GM21515 (cell line): ENCODE measurements around the gene KCNH1.

Experiments used
- ATAC-seq: cut with Tn5 transposase; IDR thresholded peaks from one replicate; pipeline ENCODE4 v1.9.1; 2021; ENCODE audit not compliant: unreplicated experiment

Gene KCNH1

DNA sequence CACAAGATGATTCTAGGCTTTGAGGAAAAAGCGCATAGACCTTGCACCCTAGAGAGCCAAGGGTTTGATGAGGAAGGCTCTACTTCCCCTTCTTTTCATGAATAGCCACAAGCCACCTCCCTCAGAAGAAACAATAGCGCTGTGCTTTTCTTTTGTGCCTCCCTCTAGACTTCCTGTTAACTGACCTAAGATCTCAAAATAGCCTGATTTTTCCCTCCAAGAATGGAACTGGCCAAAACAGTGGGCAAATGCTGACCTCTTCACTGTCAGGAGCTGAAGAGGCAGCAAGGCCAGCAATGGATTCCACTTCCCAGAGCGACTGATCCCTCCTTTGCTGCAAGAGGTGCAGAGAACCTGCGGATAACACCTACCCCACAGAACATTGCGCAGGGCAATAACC, 362.8 kb downstream of the KCNH1 start:
- ATAC-seq: no peak

GRCh38 chr1:210770396-210770984, 363.5 kb downstream of the KCNH1 start:
- ATAC-seq: no peak

- ATAC-seq: no peak
Measured at GRCh38 chr1:210769473-210769872, 364.5 kb downstream of the KCNH1 start.

DNA sequence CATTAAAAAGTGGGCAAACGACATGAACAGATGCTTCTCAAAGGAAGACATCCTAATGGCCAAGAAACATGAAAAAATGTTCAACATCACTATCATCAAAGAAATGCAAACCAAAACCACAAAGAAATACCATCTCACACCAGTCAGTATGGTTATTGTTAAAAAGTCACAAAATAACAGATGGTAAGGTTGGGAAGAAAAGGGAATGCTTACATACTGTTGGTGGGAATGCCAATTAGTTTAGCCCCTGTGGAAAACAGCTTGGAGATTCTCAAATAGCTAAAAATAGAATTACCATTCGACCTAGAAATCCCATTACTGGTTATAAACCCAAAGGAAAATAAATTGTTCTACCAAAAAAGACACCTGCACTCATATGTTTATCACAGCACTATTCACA, 369.4 kb downstream of the KCNH1 start:
- no peak for ATAC-seq

GRCh38 chr1:210758761-210759160, 375.2 kb downstream of the KCNH1 start:
- no peak for ATAC-seq

DNA sequence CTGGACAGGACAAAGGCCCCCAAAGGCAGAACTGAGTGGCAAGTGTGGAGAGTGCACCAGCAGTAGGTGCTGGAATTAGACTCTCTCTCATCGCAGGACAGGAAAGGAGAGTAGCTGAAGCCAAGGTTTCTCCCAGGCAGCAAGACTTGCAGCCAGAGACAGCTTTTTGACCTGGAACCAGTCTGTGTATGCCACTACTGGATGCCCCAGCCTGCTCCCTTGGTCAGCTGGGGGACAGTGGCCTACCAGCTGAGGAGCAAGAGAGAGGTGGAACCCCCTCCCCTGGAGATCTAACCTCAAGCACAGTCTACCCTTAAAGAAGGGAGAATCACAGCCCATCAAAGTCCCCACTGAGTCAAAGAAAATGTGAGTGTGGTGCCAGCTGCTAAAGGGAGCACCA, 375.7 kb downstream of the KCNH1 start:
- no peak for ATAC-seq

DNA sequence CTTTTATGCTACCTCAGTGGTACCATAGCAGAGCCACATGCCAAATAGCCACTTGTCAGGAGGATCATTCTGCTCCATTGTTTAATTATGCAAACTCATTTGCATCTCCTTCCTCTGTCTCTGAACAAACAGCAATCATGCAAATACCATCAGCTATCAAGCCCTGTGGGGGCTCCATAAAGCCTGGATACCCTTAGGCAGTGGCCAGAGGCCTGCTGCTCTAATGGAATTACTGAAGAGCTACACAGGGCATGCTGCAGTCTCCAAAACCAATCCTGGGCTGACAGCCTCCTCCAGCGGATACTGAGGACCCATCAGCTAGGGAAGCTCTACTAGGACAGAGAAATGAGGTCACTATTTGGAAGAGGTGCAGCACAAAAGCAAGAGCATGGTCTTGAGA, 376.3 kb downstream of the KCNH1 start:
- no peak for ATAC-seq

- no peak for ATAC-seq
Measured at GRCh38 chr1:210755991-210756659, 377.8 kb downstream of the KCNH1 start.

DNA sequence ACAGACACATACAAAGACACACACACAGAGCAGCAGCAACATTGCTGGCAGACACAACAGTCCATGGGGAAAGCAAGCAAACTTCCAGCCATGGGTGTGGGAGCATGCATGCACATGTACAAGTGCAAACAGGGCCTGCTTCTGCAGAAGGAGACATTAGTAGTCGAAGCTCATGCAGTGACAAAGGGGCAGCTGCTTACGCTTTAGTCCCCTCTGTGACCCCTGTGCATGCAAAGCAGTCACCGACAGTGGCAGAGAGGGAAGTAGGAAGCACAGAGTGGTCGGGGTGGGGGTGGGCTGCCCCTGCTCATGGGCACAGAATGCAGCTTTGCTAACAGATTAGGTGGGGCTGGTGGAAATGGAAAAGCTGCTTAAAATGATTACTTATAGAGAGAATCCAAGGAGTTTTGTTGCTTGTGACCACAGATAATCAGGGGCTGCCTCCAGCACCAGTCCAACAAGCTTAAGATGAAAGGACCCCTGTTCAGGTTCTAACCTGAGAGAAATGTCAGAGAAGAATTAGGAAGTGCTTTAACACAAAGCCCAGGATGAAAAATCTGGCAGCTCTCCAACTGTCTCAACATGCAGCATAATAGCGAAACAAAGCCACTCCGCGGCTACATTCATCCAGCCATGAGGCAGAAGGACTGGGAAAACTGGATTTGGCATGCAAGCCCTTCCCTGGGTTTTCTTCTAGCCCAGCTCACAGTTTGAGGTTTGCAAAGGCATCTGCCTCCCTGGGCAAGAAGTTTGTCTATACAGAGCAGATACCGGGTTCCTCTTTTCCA, 378.9 kb downstream of the KCNH1 start:
- ATAC-seq: no peak

- ATAC-seq: no peak
Measured at GRCh38 chr1:210751911-210752310, 382.0 kb downstream of the KCNH1 start.

GRCh38 chr1:210750468-210750867, 383.5 kb downstream of the KCNH1 start:
- no peak for ATAC-seq

DNA sequence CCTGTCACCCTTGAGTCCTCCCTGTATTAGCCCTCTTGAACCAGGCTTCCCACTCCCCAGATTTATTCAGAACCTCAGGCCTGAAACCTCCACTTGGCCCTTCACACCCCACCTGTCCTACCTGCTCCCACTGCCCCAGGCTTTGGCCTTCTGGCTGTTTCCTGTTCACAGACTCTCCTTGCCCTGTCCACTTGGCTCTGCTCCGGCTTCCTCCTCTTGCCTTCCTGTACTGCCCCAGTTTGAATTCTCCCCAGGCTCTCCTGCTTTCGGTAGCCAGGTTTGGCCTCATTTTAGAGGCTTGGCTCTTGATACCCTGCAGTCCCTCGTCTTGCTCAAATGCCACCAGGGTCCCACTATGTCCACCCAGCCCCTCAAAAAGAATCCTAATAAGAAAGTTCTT, 385.2 kb downstream of the KCNH1 start:
- ATAC-seq: no peak

DNA sequence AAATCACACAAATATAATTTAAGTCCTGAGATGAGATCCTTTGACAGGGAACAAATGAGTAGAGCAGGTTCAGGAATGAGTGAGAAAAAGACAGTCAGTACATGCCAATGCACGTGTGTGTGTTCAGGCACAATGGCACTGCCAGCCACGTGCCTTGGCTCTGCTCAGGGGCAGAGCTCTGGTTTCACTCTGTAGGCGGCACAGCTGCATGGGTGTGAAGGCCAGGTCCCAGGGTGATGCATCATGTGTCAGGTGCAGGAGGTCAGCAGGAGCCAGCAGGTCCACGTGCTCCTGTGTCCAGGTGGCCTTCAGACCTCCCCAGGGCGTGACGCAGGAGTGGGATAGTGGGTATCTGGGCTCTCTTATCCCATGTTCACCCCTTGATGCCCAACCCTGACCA, 386.1 kb downstream of the KCNH1 start:
- no peak for ATAC-seq

GRCh38 chr1:210747112-210747511, 386.8 kb downstream of the KCNH1 start:
- no peak for ATAC-seq

DNA sequence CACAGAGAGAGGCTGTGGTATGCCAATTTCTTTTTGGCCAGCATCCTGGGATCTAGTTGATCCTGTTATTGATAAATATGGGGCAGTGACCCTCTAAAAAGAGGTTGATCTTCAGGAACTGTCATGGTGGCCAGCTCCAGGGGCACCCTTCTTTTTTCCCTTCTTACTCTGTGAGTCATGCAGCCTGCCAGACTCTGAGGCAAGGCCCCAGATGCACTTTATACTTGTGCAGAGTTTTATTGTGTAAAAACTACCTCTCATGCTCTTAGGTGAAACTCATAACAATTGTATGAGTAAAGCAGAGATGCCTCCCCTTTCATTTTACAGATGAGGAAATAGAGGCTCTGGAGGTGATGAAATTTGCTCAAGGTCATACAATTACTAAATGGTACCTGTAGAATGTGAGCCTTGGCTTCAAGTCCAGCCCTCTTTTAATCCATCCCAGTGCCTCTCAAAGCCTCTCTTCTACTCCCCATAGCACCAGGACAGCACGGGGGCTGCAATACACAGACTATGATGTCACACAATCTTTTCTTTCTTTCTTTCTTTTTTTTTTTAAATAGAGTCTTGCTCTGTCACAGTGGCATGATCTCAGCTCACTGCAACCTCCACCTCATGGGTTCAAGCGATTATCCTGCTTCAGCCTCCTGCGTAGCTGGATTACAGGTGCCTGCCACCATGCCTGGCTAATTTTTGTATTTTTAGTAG, 387.8 kb downstream of the KCNH1 start:
- no peak for ATAC-seq

- no peak for ATAC-seq
Measured at GRCh38 chr1:210743038-210743437, 390.9 kb downstream of the KCNH1 start.

- no peak for ATAC-seq
Measured at GRCh38 chr1:210741564-210741963, 392.4 kb downstream of the KCNH1 start.

- no peak for ATAC-seq
Measured at GRCh38 chr1:210739627-210740026, 394.3 kb downstream of the KCNH1 start.

- no peak for ATAC-seq
Measured at GRCh38 chr1:210738256-210738655, 395.7 kb downstream of the KCNH1 start.

GRCh38 chr1:210736713-210737112, 397.2 kb downstream of the KCNH1 start:
- no peak for ATAC-seq

DNA sequence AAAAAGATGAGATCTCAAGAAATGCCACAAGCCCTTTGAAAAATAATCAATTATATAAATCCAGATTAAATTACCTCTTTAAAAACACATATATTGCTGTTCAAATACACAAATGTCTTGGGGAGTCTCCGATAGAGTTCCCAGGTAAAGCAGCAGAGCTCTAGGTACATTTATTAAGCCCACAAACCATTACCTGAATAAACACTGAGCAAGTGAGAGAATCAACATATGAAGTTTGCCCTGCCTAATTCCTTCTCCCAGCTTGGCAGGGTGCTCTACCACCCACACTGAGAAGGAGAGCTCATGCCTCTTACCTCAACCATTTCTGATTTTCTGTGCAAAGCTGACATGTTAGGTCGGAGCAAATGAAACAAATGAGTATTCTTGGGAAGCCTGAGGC, 402.4 kb downstream of the KCNH1 start:
- no peak for ATAC-seq

DNA sequence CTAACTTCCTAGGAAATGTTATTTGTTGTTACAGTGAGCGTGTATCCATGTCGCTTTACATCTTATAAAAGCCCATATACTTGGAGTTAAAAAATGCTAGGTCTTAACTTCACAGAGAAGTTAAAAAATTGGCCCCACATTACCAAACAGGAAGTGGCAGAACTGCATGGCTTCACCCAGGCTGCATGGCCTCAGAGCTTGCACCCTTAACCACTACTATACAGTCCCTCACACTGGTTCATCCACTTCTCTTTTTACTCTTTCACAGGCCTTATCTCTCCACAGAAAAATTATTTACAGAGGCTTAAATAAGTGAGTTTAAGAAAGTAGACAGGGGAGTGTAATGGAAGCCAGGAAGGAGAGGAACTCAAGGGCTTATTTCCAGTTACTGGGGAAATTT, 402.8 kb downstream of the KCNH1 start:
- ATAC-seq: no peak
